ENCODE data around the gene SREK1IP1. TPM values are rescaled to one million over a fixed set of nuclear protein-coding genes. Genes with fewer than 3 reads are reported as not detected.

SREK1IP1 gene
- total and polyA plus RNA-seq, 10 of the 15 experiments (the other 5 are each of a cell fraction or from before 2014, with no cell fraction given), result 9.1 to 60.3 (median 26.9) TPM

DNA sequence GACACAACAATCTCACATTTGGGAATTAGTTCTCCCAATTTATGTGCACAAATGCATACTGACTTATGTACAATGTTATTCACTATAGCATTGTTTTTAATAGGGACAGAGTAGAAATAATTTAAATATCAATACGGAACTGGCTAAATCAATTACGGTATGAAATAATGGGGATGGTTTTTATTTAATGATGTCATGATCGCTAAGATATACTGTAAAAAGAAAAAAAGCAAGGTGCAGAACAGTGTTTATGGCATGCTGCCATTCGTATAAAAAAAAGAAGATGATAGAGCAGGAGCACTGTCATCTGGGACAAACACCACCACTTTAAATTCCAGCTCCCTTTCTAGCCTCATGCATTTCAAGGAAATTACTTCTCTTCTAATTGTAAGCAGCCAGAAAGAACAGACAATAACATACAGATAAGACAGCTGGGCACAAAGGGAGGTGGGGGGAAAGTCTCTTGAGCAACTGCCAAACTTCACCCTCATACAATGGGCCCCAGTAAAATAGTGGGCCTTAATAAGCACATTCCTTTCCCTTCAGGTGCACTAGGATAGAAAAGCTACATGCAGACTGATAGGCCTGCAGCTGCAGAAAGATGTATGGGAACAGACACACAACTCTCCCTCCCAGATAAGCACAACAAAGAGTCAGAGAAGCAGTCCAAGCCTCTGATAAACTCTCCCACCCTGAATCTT is 8.4 kb downstream of the SREK1IP1 start:
- SMC1A ChIA-PET (ENCODE audit: uncharacterized antibody, unreplicated experiment), result no interaction called here
- H4K20me1 ChIP-seq (ENCODE audit: control insufficient read depth, insufficient read depth), result no peaks in the 10 kb centered on the region
- TF ChIP-seq LARP7 (IDR thresholded peaks at IDR 0.05), result no peak
- TF ChIP-seq ZNF274 (IDR thresholded peaks at IDR 0.05; ENCODE audit: insufficient read depth, insufficient read length), result no peak
- TF ChIP-seq, protein P1, sequence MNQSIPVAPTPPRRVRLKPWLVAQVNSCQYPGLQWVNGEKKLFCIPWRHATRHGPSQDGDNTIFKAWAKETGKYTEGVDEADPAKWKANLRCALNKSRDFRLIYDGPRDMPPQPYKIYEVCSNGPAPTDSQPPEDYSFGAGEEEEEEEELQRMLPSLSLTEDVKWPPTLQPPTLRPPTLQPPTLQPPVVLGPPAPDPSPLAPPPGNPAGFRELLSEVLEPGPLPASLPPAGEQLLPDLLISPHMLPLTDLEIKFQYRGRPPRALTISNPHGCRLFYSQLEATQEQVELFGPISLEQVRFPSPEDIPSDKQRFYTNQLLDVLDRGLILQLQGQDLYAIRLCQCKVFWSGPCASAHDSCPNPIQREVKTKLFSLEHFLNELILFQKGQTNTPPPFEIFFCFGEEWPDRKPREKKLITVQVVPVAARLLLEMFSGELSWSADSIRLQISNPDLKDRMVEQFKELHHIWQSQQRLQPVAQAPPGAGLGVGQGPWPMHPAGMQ (IDR thresholded peaks at IDR 0.05; ENCODE audit: borderline replicate concordance), result no peak
- TF ChIP-seq ZBED1 (IDR thresholded peaks at IDR 0.05; ENCODE audit: borderline replicate concordance), result no peak
- TF ChIP-seq HDAC6 (IDR thresholded peaks at IDR 0.05; ENCODE audit: unreplicated experiment), result no peak
- no peak for TF ChIP-seq TBL1XR1 (IDR thresholded peaks at IDR 0.05; ENCODE audit: low read depth, low read length)
- TF ChIP-seq RAD51 (IDR thresholded peaks at IDR 0.05), result no peak
- no peak for TF ChIP-seq KLF5 (IDR thresholded peaks at IDR 0.05; ENCODE audit: partially characterized antibody)
- no peak for TF ChIP-seq CREB1 (IDR thresholded peaks at IDR 0.05; ENCODE audit: low read depth)
- no peak for TF ChIP-seq RUNX3 (IDR thresholded peaks at IDR 0.05; ENCODE audit: low read length)
- TF ChIP-seq RAD21 (IDR thresholded peaks at IDR 0.05; ENCODE audit: insufficient read depth, low read depth, low read length), result no peak
- no peak for TF ChIP-seq SREBF1 (IDR thresholded peaks at IDR 0.05; ENCODE audit: low read length)
- TF ChIP-seq CBX3 (IDR thresholded peaks at IDR 0.05; ENCODE audit: borderline replicate concordance, low read depth), result no peak
- CTCF ChIA-PET, result interaction anchor here (1.4 kb wide), 1 partner anchor 24 kb away, joined by 3 read pairs; no protein-coding TSS in a partner anchor
- BruUV-seq (replicated peaks), result no TSS peak
- H3K4me1 ChIP-seq (ENCODE audit: control insufficient read depth, insufficient read depth, low read length), result no peaks in the 10 kb centered on the region
- H3K4me2 ChIP-seq (ENCODE audit: control insufficient read depth, insufficient read depth), result no peak overlapping the region
- H2AFZ ChIP-seq (ENCODE audit: control insufficient read depth, low read depth, low read length), result no peak overlapping the region
- no peak overlapping the region for H3K4me3 ChIP-seq
- POLR2A ChIA-PET, result no interaction called here
- WGBS (ENCODE audit: insufficient coverage, insufficient replicate concordance, low lambda C conversion rate, missing lambda C conversion rate), result 99% methylated on average over 4 of the region's 4 CpGs
- peaks cover 0 to 29% of the 10 kb centered on the region in 2 experiments; a peak in 2 of 4 replicates for H3K36me3 ChIP-seq (ENCODE audit: control insufficient read depth in 2 of 2, insufficient read depth in 2 of 2, low read length in 1 of 2)
- H3K9ac ChIP-seq (ENCODE audit: control insufficient read depth, insufficient read depth, low read length), result no peak overlapping the region
- H3K9me3 ChIP-seq (replicated peaks; ENCODE audit: control insufficient read depth, insufficient read depth, low read length), result no peaks in the 10 kb centered on the region; the same call in 1 of the 3 replicates
- FAIRE-seq (no peak), DNase-seq (ENCODE audit: low read depth, low spot score) (no peak), ATAC-seq (no peak; the same call in 2 of the 3 replicates)
- peaks cover 21% of the 10 kb centered on the region for H3K79me2 ChIP-seq (ENCODE audit: control insufficient read depth, insufficient read depth, low read length)
- in situ Hi-C loops (cut with MboI), result no loop called here
- no peak overlapping the region for H3K27ac ChIP-seq (ENCODE audit: control insufficient read depth, insufficient read depth)
- intact Hi-C loops (cut with micrococcal nuclease; ENCODE audit: unreplicated experiment), result no loop called here
- RAD21 ChIA-PET (ENCODE audit: unreplicated experiment), result no interaction called here
- no peaks in the 10 kb centered on the region for H3K27me3 ChIP-seq (replicated peaks in 1 of 2; ENCODE audit: control insufficient read depth in 2 of 2, insufficient read depth in 2 of 2, low read length in 1 of 2)

All from GM12878 (cell line).